Stimulated activated CD8-positive, alpha-beta memory T cell treated with anti-CD3 and anti-CD28 coated beads, Interleukin-4, amount 100 ng/mL, for 1 hour (primary cell): ENCODE measurements around the gene TPRA1.
A peak's percentile ranks its signal among the peaks of the same experiment; 100 is the strongest.

Experiments
- DNase-seq, 2 donors: peaks; one replicate each; pipeline ENCODE4 v3.0.0-alpha.2; 2020; ENCODE audit warnings: low read depth in 2 of 2, low spot score in 1 of 2

The TPRA1 gene

DNA sequence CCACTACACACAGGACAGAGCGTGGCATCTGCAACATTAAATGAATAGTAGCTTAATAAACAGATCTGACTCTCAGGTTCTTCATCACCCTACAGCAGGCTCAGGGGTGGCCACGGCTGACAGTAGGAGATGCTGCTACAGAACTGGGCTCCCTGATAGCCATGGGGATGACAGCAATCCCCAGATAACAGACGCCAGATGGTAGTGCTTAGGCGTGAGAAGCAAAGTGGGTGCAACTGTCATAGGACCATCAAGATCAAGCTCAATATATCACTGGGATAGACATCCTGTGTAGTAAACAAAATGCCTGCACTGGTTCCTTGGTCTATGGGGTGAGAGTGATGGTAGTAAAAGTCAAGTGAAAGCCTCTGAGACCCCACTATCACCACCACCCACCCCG lies 2.6 kb upstream of the TPRA1 start:
- no peak for DNase-seq

- no peak for DNase-seq
Measured at GRCh38 chr3:127590282-127590592, 296 bp downstream of the TPRA1 start.

- DNase-seq = no peak
Measured at GRCh38 chr3:127589600-127590281, 792 bp downstream of the TPRA1 start.

- DNase-seq = no peak
Measured at GRCh38 chr3:127588806-127589577, 1.5 kb downstream of the TPRA1 start.

- no peak for DNase-seq
Measured at GRCh38 chr3:127587876-127588275, 2.7 kb downstream of the TPRA1 start.

DNA sequence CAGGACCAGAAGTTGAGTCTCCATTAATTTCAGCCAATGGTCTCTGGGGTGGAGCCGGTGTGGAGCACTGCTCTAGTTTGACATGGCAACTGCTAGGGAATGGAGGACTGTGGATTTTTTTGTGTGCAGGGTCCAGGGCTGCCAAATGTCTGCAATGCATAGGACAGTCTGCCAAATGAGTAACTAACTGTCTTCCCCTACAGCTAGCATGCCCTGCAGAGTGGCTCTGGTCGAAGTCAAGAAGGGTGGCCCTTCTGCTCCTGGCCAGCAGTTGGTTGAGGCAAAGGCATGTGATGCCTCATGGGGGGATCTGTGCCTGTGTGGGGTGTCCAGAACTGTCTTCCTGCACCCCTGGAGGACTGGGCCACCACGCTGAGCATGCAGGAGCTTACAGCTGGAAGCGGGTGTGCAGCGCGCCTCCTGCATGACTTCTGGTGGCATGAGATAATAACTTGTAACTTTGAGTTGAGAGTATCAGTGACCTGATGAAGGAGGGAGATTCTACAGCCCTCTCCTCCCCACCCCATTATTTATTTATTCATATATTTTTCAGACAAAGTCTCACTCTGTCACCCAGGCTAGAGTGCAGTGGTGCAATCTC lies 4.6 kb downstream of the TPRA1 start:
- no peak for DNase-seq

GRCh38 chr3:127585163-127585812 lies 5.2 kb downstream of the TPRA1 start:
- no peak for DNase-seq

DNA sequence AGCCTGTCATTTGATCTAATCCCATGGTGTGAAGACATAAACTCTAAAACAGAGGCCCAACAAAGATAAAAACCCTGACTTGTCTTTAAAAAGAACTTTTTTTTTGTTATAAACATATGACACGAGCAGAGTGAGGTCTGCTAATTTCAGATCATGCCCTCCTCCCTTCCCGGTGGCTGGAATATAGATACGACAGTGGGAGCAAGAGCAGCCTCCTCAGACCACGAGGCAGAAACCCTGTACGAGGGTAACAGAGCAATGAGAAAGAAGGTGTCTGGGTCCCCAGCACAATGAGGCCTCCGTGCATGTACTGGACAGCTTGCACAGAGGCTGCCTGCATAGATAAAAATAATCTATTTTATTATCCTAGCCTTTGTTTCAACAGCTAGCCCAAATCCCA lies 5.8 kb downstream of the TPRA1 start:
- no peak for DNase-seq

DNA sequence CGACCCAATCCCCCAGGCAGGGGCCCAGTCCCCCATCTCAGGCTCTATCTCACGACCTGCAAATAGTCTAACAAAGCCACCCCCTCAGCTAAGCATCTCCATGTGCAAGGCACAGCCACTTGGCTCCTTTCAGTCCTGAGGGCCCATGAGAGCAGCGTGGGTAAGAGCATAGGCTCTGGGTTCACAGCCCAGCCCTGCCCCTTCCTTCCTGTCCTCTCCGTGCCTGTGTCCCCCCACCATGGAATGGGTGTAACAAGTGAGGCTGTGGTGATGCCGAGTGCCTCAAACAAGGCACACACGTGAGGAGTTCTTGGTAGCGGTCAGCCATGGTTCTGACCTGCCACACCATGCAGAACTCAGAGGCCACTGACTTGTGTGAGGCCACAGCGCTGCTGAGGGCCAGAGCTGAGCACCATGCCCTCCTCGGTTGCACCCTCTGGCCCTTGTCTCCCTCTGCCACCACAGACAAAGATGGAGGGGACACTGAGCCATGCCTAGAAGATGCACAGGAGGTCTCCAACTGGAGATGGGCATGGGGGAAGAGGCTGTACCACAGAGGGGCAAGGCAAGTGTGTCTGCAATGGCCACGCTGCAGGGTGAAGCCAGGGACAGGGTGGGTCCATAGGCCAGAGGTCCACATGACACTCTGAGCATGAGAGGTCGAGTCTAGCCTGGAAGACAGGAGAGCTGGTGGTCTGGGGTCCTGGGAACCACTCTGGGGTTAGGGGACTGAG lies 10.0 kb downstream of the TPRA1 start:
- no peak for DNase-seq

DNA sequence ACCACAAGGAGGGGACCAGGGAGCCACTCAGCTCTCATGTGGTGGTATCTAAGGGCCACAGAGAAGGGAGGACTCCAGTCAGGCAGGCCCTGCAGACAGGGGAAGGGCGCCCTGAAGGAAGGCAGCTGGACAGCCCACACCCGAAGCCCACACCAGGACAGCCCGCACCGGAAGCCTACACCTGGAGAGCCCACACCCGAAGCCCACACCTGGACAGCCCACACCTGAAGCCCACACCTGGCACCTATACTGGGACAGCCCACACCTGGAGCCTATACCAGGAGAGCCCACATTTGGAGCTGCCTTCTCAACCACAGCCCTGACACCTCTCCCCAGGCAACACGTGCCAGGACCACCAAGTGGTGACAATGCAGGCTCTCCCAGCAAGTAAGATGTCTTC lies 11.7 kb downstream of the TPRA1 start:
- no peak for DNase-seq

- no peak for DNase-seq
Measured at GRCh38 chr3:127578168-127578567, 12.4 kb downstream of the TPRA1 start.

DNA sequence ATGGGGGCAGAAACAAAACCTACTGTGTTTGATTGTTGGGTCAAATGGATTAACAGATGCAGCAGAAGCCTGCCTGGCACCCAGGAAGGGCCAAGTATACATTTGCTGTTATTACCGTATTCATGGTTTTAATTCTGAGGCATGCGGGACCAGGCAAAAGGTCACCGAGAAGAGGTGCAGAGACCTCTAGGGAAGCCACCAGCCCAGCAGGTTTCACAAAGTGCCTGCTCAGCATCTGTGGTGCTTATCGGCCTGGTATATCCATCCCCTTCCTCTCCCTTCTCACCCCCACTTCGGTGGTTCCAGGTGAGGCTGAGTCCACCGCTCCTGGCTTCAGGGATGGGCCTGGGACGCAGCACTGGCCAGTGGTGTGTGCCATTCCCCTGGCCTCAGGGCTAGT lies 13.1 kb downstream of the TPRA1 start:
- DNase-seq = no peak

- DNase-seq = peak; percentile 49 to 65
Measured at GRCh38 chr3:127574880-127575878, 15.4 kb downstream of the TPRA1 start.

DNA sequence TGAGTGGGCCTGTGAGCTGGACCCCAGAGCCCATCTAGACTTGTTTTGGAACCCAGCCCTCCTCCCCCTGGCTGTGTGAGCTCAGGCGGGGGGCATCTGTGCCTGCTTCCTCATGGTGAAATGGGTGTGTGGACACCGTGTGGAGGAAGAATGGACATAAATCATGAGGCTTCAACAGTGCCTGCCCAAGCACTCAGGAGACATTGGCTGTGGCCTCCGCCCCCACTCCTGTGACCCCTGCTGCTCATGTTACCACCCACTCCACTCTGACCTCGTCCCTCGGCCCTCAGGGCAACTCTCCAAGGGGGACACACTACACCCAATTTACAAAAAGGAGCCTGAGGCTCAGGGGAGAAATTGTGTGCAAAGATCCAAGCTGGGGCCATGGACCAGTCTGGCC lies 16.6 kb downstream of the TPRA1 start:
- no peak for DNase-seq

DNA sequence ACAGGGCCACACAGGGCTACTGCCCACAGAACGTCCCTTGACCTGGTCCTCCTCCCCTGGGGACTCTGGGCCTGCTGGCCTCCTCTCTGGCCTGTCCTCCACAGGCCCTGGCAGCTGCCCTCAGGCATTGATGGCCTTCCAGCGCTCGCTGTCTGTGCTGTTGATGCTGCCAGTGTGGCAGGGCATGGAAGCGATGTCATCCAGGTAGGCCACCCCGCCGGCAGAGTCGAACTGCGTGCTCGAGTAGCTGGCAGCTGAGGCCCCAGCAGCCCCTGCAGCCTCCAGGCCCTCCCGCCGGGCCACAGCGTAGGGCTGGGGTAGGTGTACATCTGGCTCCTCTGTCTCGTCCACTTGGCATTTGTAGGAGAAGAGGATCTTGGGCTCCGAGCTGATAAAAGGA lies 17.1 kb downstream of the TPRA1 start:
- no peak for DNase-seq

GRCh38 chr3:127572735-127573134 lies 17.8 kb downstream of the TPRA1 start:
- DNase-seq = no peak

- DNase-seq = no peak
Measured at GRCh38 chr3:127572186-127572585, 18.3 kb downstream of the TPRA1 start.

GRCh38 chr3:127570520-127570919 lies 20.0 kb downstream of the TPRA1 start:
- DNase-seq = no peak

DNA sequence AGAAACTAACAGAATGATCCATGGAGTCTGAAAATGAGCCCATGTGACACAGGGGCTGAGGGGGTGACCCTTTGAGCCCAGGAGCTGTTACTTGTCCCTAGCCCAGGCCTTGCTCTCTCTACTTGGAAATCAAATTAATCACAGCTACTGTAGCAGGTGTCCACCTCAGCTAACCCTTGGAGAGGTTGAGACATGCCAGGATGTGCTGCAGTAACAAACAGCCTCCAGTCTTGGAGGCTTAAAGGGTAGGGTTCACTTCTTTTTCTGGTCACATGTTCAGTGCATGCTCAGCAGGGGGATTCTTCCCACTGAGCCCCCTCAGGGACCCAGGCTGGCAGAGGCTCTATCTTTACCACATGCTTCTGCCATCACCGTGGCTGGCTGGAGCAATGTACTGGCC lies 21.4 kb downstream of the TPRA1 start:
- DNase-seq = no peak

GRCh38 chr3:127568586-127568985 lies 21.9 kb downstream of the TPRA1 start:
- DNase-seq = no peak
